ENCODE measurements around the gene SNX20. TPM values are rescaled to one million over a fixed set of nuclear protein-coding genes. Genes with fewer than 3 reads are reported as not detected.

SNX20 gene
- total and polyA plus RNA-seq, 2 of the 13 experiments (the other 11 are each of a cell fraction or from before 2014, with no cell fraction given) = not detected

GRCh38 chr16:50644245-50644644, 36.9 kb downstream of the SNX20 start:
- peaks cover 15% of the 10 kb centered on the region for H3K4me1 ChIP-seq (ENCODE audit: insufficient read depth, low read length)
- no peak overlapping the region for H3K4me3 ChIP-seq (replicated peaks in 1 of 3; ENCODE audit: insufficient read depth in 1 of 3, low read depth in 2 of 3, low read length in 3 of 3)
- intact Hi-C loops (cut with micrococcal nuclease; ENCODE audit: unreplicated experiment) = no loop called here
- no peak overlapping the region for H2AFZ ChIP-seq (ENCODE audit: low read length)
- H4K20me1 ChIP-seq (ENCODE audit: insufficient read depth, low read length) = 0 out of 2 replicates have a peak, but pooled peaks cover 3% of the 10 kb centered on the region
- H3K27me3 ChIP-seq (ENCODE audit: control insufficient read depth in 1 of 2, insufficient read depth in 2 of 2, low read length in 2 of 2) = no peaks in the 10 kb centered on the region
- in situ Hi-C loops (cut with HindIII; ENCODE audit: extremely low pct_ligation_motif_present, low pct_unique_long_range_greater_than_20kb) = no loop called here
- TF ChIP-seq CEBPZ (IDR thresholded peaks at IDR 0.05; ENCODE audit: low read length) = no peak
- TF ChIP-seq POLR2G (IDR thresholded peaks at IDR 0.05; ENCODE audit: low read depth, low read length) = peak; percentile 58
- TF ChIP-seq, protein P1, sequence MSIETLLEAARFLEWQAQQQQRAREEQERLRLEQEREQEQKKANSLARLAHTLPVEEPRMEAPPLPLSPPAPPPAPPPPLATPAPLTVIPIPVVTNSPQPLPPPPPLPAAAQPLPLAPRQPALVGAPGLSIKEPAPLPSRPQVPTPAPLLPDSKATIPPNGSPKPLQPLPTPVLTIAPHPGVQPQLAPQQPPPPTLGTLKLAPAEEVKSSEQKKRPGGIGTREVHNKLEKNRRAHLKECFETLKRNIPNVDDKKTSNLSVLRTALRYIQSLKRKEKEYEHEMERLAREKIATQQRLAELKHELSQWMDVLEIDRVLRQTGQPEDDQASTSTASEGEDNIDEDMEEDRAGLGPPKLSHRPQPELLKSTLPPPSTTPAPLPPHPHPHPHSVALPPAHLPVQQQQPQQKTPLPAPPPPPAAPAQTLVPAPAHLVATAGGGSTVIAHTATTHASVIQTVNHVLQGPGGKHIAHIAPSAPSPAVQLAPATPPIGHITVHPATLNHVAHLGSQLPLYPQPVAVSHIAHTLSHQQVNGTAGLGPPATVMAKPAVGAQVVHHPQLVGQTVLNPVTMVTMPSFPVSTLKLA (IDR thresholded peaks at IDR 0.05) = peak; percentile 67
- CTCF ChIA-PET (ENCODE audit: low intra/inter-chr PET ratio, low total read pairs) = no interaction called here
- DNase-seq (ENCODE audit: low spot score) (no peak), ATAC-seq (peak; percentile 1; the same call in 1 of the 3 replicates), FAIRE-seq (no peak)
- POLR2A ChIA-PET = no interaction called here
- H3K36me3 ChIP-seq (replicated peaks in 1 of 2; ENCODE audit: control insufficient read depth in 1 of 2, insufficient read depth in 2 of 2, low read length in 2 of 2) = no peaks in the 10 kb centered on the region
- no peak overlapping the region for H3K4me2 ChIP-seq (ENCODE audit: low read depth, low read length)
- 95% methylated on average over 4 of the region's 5 CpGs for WGBS (ENCODE audit: low lambda C conversion rate)
- no TSS peak for BruUV-seq (replicated peaks)
- no peak overlapping the region for H3K27ac ChIP-seq (ENCODE audit: extremely low read length, insufficient read depth, low read length)
- H3K9me3 ChIP-seq (ENCODE audit: low read length) = no peaks in the 10 kb centered on the region
- no peaks in the 10 kb centered on the region for H3K79me2 ChIP-seq (ENCODE audit: insufficient read depth, low read length)
- no peak overlapping the region for H3K9ac ChIP-seq (ENCODE audit: insufficient read depth, low read depth, low read length)

All from HepG2 (cell line).